Body of pancreas (tissue), 4 donors: ENCODE measurements around the gene GPR75.

Experiments
- POLR2A ChIP-seq, 3 donors: fragments of 450-650 bp; IDR thresholded peaks; one replicate each; pipeline ENCODE4 v1.6.1; 2016; ENCODE audit warnings: antibody characterized with exemption in 3 of 3, mild to moderate bottlenecking in 2 of 3
- TF ChIP-seq, protein P1 (sequence below), 7 experiments: fragments of 450-650 bp in 4 of 7; fragments of 200-600 bp in 3 of 7; sonication (generic) in 3 of 7; IDR thresholded peaks; one replicate each; pipeline ENCODE4 v1.5.1; 2016 to 2019; ENCODE audit warnings: antibody characterized with exemption in 7 of 7

DNA sequence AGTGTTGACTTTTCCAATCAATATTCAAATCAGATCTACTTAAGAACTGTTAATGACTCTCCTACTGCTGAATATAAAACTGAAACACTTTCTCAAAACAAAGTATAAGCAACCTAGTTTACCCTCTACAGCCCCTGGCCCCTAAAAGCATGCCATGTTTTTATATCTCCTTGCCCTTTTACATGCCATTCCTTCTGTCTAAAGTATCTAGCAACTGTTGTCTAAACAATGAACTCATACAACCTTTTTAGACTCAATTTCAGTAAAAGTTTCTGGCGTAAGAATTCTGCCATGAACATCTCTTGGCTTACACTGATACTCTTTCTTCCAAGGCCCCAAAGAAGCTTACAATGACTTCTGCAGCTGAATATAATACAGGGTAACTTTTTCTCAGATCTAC is 47.8 kb upstream of the GPR75 start:
- TF ChIP-seq, protein P1, sequence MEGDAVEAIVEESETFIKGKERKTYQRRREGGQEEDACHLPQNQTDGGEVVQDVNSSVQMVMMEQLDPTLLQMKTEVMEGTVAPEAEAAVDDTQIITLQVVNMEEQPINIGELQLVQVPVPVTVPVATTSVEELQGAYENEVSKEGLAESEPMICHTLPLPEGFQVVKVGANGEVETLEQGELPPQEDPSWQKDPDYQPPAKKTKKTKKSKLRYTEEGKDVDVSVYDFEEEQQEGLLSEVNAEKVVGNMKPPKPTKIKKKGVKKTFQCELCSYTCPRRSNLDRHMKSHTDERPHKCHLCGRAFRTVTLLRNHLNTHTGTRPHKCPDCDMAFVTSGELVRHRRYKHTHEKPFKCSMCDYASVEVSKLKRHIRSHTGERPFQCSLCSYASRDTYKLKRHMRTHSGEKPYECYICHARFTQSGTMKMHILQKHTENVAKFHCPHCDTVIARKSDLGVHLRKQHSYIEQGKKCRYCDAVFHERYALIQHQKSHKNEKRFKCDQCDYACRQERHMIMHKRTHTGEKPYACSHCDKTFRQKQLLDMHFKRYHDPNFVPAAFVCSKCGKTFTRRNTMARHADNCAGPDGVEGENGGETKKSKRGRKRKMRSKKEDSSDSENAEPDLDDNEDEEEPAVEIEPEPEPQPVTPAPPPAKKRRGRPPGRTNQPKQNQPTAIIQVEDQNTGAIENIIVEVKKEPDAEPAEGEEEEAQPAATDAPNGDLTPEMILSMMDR (IDR thresholded peaks at IDR 0.05): no peak
- TF ChIP-seq POLR2A (IDR thresholded peaks at IDR 0.05): no peak
